ENCODE results near the gene SNTA1. TPM values are rescaled to one million over a fixed set of nuclear protein-coding genes. Genes with fewer than 3 reads are reported as not detected.

SNTA1 gene
- total and polyA plus RNA-seq, 2 of the 13 experiments (the other 11 are each of a cell fraction or from before 2014, with no cell fraction given), result 16.4 to 18.3 TPM

DNA sequence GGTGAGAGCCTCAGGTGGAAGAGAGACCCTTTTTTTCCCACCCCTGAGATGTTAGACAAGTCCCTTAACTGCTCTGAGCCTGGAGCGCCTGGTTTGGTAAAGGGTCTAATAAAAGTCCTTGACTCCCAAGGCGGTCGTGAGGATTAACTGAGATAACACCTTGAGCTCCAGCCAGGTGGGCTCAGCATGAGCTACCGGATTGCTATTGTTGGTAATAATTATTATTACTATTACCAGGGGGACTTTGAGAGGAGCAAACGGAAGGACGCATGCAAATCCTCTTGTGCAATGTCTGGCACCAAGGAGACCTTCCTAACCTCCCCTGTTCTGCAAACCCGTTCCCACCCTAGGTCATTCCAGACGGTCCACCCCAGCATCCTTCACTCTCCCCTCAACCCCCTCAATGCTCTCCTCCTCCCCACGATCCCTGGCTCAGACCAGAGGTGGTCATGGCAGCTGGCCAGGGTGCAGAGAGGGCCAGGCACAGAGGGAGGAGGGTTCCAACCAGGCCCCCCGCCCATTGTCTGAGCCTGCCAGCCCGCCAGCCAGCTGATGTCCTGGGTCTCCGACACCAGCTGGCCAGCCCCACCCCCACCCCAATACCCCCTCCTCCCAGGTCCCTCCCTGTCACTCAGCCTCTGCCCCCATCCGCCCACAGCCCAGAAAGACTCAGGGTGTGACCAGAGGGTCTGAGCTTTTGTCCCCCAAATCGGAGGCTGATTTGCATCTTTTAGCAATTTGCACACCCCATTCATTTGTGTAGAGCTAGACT is 32.0 kb upstream of the SNTA1 start (continued):
- TF ChIP-seq, protein P1, sequence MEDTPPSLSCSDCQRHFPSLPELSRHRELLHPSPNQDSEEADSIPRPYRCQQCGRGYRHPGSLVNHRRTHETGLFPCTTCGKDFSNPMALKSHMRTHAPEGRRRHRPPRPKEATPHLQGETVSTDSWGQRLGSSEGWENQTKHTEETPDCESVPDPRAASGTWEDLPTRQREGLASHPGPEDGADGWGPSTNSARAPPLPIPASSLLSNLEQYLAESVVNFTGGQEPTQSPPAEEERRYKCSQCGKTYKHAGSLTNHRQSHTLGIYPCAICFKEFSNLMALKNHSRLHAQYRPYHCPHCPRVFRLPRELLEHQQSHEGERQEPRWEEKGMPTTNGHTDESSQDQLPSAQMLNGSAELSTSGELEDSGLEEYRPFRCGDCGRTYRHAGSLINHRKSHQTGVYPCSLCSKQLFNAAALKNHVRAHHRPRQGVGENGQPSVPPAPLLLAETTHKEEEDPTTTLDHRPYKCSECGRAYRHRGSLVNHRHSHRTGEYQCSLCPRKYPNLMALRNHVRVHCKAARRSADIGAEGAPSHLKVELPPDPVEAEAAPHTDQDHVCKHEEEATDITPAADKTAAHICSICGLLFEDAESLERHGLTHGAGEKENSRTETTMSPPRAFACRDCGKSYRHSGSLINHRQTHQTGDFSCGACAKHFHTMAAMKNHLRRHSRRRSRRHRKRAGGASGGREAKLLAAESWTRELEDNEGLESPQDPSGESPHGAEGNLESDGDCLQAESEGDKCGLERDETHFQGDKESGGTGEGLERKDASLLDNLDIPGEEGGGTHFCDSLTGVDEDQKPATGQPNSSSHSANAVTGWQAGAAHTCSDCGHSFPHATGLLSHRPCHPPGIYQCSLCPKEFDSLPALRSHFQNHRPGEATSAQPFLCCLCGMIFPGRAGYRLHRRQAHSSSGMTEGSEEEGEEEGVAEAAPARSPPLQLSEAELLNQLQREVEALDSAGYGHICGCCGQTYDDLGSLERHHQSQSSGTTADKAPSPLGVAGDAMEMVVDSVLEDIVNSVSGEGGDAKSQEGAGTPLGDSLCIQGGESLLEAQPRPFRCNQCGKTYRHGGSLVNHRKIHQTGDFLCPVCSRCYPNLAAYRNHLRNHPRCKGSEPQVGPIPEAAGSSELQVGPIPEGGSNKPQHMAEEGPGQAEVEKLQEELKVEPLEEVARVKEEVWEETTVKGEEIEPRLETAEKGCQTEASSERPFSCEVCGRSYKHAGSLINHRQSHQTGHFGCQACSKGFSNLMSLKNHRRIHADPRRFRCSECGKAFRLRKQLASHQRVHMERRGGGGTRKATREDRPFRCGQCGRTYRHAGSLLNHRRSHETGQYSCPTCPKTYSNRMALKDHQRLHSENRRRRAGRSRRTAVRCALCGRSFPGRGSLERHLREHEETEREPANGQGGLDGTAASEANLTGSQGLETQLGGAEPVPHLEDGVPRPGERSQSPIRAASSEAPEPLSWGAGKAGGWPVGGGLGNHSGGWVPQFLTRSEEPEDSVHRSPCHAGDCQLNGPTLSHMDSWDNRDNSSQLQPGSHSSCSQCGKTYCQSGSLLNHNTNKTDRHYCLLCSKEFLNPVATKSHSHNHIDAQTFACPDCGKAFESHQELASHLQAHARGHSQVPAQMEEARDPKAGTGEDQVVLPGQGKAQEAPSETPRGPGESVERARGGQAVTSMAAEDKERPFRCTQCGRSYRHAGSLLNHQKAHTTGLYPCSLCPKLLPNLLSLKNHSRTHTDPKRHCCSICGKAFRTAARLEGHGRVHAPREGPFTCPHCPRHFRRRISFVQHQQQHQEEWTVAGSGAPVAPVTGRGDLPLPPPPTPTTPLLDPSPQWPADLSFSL (CRISPR knock-in tag; IDR thresholded peaks at IDR 0.05), result no peak
- TF ChIP-seq TRIM24 (CRISPR knock-in tag; IDR thresholded peaks at IDR 0.05) (no peak), NKX3-1 (CRISPR knock-in tag; IDR thresholded peaks at IDR 0.05) (no peak), CEBPG (CRISPR knock-in tag; IDR thresholded peaks at IDR 0.05) (peak; percentile 54), NR2F2 (IDR thresholded peaks at IDR 0.05; ENCODE audit: borderline replicate concordance, low read depth) (no peak), KLF13 (CRISPR knock-in tag; IDR thresholded peaks at IDR 0.05) (no peak), CREM (IDR thresholded peaks at IDR 0.05) (no peak), CREM (CRISPR knock-in tag; IDR thresholded peaks at IDR 0.05) (no peak), GPN1 (CRISPR knock-in tag; IDR thresholded peaks at IDR 0.05; ENCODE audit: borderline replicate concordance) (no peak), MAZ (IDR thresholded peaks at IDR 0.05; ENCODE audit: borderline replicate concordance, low read depth, low read length) (no peak), MAZ (CRISPR knock-in tag; IDR thresholded peaks at IDR 0.05; ENCODE audit: low read depth) (0 out of 2 replicates have a peak, but pooled peaks have one; percentile 28), ZNF615 (CRISPR knock-in tag; IDR thresholded peaks at IDR 0.05; ENCODE audit: borderline replicate concordance) (no peak), NPAS2 (CRISPR knock-in tag; IDR thresholded peaks at IDR 0.05; ENCODE audit: borderline replicate concordance) (no peak), MEIS2 (CRISPR knock-in tag; IDR thresholded peaks at IDR 0.05) (no peak), GTF3A (CRISPR knock-in tag; conservative IDR thresholded peaks at IDR 0.05) (no peak), SALL1 (CRISPR knock-in tag; IDR thresholded peaks at IDR 0.05) (peak; percentile 43), ZNF547 (CRISPR knock-in tag; IDR thresholded peaks at IDR 0.05) (no peak), CEBPB (IDR thresholded peaks at IDR 0.05; ENCODE audit: borderline replicate concordance, low read depth, low read length) (peak; percentile 85), MBNL3 (CRISPR knock-in tag; conservative IDR thresholded peaks at IDR 0.05) (no peak), RBAK (CRISPR knock-in tag; IDR thresholded peaks at IDR 0.05) (no peak), PITX1 (CRISPR knock-in tag; IDR thresholded peaks at IDR 0.05) (no peak)
- TF ChIP-seq, protein P2, sequence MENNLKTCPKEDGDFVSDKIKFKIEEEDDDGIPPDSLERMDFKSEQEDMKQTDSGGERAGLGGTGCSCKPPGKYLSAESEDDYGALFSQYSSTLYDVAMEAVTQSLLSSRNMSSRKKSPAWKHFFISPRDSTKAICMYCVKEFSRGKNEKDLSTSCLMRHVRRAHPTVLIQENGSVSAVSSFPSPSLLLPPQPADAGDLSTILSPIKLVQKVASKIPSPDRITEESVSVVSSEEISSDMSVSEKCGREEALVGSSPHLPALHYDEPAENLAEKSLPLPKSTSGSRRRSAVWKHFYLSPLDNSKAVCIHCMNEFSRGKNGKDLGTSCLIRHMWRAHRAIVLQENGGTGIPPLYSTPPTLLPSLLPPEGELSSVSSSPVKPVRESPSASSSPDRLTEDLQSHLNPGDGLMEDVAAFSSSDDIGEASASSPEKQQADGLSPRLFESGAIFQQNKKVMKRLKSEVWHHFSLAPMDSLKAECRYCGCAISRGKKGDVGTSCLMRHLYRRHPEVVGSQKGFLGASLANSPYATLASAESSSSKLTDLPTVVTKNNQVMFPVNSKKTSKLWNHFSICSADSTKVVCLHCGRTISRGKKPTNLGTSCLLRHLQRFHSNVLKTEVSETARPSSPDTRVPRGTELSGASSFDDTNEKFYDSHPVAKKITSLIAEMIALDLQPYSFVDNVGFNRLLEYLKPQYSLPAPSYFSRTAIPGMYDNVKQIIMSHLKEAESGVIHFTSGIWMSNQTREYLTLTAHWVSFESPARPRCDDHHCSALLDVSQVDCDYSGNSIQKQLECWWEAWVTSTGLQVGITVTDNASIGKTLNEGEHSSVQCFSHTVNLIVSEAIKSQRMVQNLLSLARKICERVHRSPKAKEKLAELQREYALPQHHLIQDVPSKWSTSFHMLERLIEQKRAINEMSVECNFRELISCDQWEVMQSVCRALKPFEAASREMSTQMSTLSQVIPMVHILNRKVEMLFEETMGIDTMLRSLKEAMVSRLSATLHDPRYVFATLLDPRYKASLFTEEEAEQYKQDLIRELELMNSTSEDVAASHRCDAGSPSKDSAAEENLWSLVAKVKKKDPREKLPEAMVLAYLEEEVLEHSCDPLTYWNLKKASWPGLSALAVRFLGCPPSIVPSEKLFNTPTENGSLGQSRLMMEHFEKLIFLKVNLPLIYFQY (CRISPR knock-in tag; IDR thresholded peaks at IDR 0.05; ENCODE audit: borderline replicate concordance), result no peak
